ENCODE data around the gene EVX1.

Gene EVX1

GRCh38 chr7:27247452-27248426 lies 5.1 kb downstream of the EVX1 start:
- in situ Hi-C loops (cut with HindIII; ENCODE audit: low sequenced_read_pairs): no loop called here

GRCh38 chr7:27248427-27248806 lies 5.8 kb downstream of the EVX1 start:
- in situ Hi-C loops (cut with HindIII; ENCODE audit: low sequenced_read_pairs): no loop called here

- in situ Hi-C loops (cut with HindIII; ENCODE audit: low sequenced_read_pairs): no loop called here
Measured at GRCh38 chr7:27248911-27249723, 6.5 kb downstream of the EVX1 start.

GRCh38 chr7:27249724-27250556 lies 7.3 kb downstream of the EVX1 start:
- in situ Hi-C loops (cut with HindIII; ENCODE audit: low sequenced_read_pairs): no loop called here

GRCh38 chr7:27250557-27251070 lies 8.0 kb downstream of the EVX1 start:
- in situ Hi-C loops (cut with HindIII; ENCODE audit: low sequenced_read_pairs): no loop called here

GRCh38 chr7:27251136-27251651 lies 8.6 kb downstream of the EVX1 start:
- in situ Hi-C loops (cut with HindIII; ENCODE audit: low sequenced_read_pairs): no loop called here

GRCh38 chr7:27251652-27252590 lies 9.3 kb downstream of the EVX1 start:
- in situ Hi-C loops (cut with HindIII; ENCODE audit: low sequenced_read_pairs): no loop called here

GRCh38 chr7:27254625-27255024 lies 12.0 kb downstream of the EVX1 start:
- in situ Hi-C loops (cut with HindIII; ENCODE audit: low sequenced_read_pairs): no loop called here

- in situ Hi-C loops (cut with HindIII; ENCODE audit: low sequenced_read_pairs): loop anchor here (5.0 kb wide), 2 partner anchors 42 to 87 kb away; no protein-coding TSS in a partner anchor
Measured at GRCh38 chr7:27260211-27260610, 17.6 kb downstream of the EVX1 start.

- in situ Hi-C loops (cut with HindIII; ENCODE audit: low sequenced_read_pairs): loop anchor here (5.0 kb wide), 2 partner anchors 40 to 85 kb away; no protein-coding TSS in a partner anchor
Measured at GRCh38 chr7:27262121-27262520, 19.5 kb downstream of the EVX1 start.

GRCh38 chr7:27263781-27264180 lies 21.2 kb downstream of the EVX1 start:
- in situ Hi-C loops (cut with HindIII; ENCODE audit: low sequenced_read_pairs): loop anchor here (5.0 kb wide), 2 partner anchors 39 to 84 kb away; no protein-coding TSS in a partner anchor

- in situ Hi-C loops (cut with HindIII; ENCODE audit: low sequenced_read_pairs): no loop called here
Measured at GRCh38 chr7:27269455-27269854, 26.9 kb downstream of the EVX1 start.

GRCh38 chr7:27271384-27271783 lies 28.8 kb downstream of the EVX1 start:
- in situ Hi-C loops (cut with HindIII; ENCODE audit: low sequenced_read_pairs): no loop called here

GRCh38 chr7:27277628-27278027 lies 35.0 kb downstream of the EVX1 start:
- in situ Hi-C loops (cut with HindIII; ENCODE audit: low sequenced_read_pairs): no loop called here

- in situ Hi-C loops (cut with HindIII; ENCODE audit: low sequenced_read_pairs): no loop called here
Measured at GRCh38 chr7:27283558-27283957, 41.0 kb downstream of the EVX1 start.

GRCh38 chr7:27295236-27295635 lies 52.6 kb downstream of the EVX1 start:
- in situ Hi-C loops (cut with HindIII; ENCODE audit: low sequenced_read_pairs): no loop called here

- in situ Hi-C loops (cut with HindIII; ENCODE audit: low sequenced_read_pairs): no loop called here
Measured at GRCh38 chr7:27297356-27297755, 54.8 kb downstream of the EVX1 start.
